Esophagus (tissue), 2 donors: ENCODE measurements around the gene TGM3. TPM values are rescaled to one million over a fixed set of nuclear protein-coding genes. Genes with fewer than 3 reads are reported as not detected.

Source experiments
- H3K27ac ChIP-seq, 2 donors: one replicate each; pipeline ENCODE4 v1.5.1; 2013; ENCODE audit warnings: low read depth in 2 of 2, mild to moderate bottlenecking in 2 of 2, inconsistent platforms in 1 of 2, low read length in 1 of 2, moderate library complexity in 1 of 2
- H3K27me3 ChIP-seq, 2 donors: one replicate each; pipeline ENCODE4 v1.6.1; 2013; ENCODE audit warnings: low read length in 2 of 2, control low read depth in 1 of 2, mild to moderate bottlenecking in 1 of 2; ENCODE audit not compliant: insufficient read depth in 2 of 2, control insufficient read depth in 1 of 2
- H3K36me3 ChIP-seq, 2 donors: one replicate each; pipeline ENCODE4 v1.6.1; 2013; ENCODE audit warnings: low read length in 1 of 2; ENCODE audit not compliant: control insufficient read depth in 2 of 2, insufficient read depth in 2 of 2
- H3K4me1 ChIP-seq, 2 donors: one replicate each; pipeline ENCODE4 v1.6.1; 2013; ENCODE audit warnings: low read length in 1 of 2; ENCODE audit not compliant: control insufficient read depth in 2 of 2, insufficient read depth in 2 of 2
- H3K4me3 ChIP-seq, 2 donors: one replicate each; pipeline ENCODE4 v1.5.1; 2013; ENCODE audit warnings: low read length in 2 of 2, mild to moderate bottlenecking in 2 of 2, low read depth in 1 of 2, moderate library complexity in 1 of 2
- H3K9me3 ChIP-seq, 2 donors: one replicate each; pipeline ENCODE4 v1.6.1; 2013; ENCODE audit warnings: mild to moderate bottlenecking in 2 of 2, low read depth in 1 of 2, low read length in 1 of 2, moderate library complexity in 1 of 2; ENCODE audit not compliant: control insufficient read depth in 2 of 2, insufficient read depth in 1 of 2
- WGBS, 2 donors: extraction: QIAGEN DNeasy Blood & Tissue Kit; methylation state at CpG; one replicate each; pipeline ENCODE4 v1.1.7; 2013; 5-methylcytosine and 5-hydroxymethylcytosine counted together
- polyA plus RNA-seq, 2 donors: library from polyadenylated mRNA; stranded (reverse); fragments of 200-250 nt; gene quantifications; one replicate each; pipeline ENCODE4 v1.2.3, GENCODE V29; 2013
- donor health status: healthy with polysubstance abuse.
- donor health status: Bipolar disorder and iron deficiency.

Gene TGM3
- polyA plus RNA-seq, 2 donors = 1,528 to 2,175 TPM

DNA sequence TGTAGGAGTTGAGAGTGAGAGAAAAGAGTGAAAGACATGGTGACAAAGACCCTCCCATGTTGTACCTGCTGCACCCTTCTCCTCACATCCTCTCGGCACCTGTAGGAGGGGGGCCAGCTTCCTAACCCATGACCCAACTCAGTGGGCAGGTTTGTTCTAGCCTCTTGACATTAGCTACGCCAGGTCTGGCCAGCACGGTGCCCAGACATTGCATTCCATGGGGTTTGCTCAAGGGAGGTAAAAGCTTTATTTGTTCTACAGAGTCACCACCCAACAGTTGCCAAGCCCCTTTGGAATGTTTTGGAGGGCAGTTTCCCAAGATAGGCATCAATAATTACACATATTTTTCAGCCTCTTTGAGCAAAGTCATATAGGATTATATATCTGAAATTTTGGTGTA, 62.2 kb downstream of the TGM3 start:
- Histone ChIP-seq H3K4me3 (no peak overlapping the region), H3K9me3 (peaks cover 3% of the 10 kb centered on the region in 2 donors), H3K4me1 (no peaks in the 10 kb centered on the region), H3K36me3 (no peaks in the 10 kb centered on the region), H3K27me3 (no peaks in the 10 kb centered on the region), H3K27ac (no peak overlapping the region)
- WGBS, 2 donors = 60 to 74% methylated on average over 3 of the region's 3 CpGs

DNA sequence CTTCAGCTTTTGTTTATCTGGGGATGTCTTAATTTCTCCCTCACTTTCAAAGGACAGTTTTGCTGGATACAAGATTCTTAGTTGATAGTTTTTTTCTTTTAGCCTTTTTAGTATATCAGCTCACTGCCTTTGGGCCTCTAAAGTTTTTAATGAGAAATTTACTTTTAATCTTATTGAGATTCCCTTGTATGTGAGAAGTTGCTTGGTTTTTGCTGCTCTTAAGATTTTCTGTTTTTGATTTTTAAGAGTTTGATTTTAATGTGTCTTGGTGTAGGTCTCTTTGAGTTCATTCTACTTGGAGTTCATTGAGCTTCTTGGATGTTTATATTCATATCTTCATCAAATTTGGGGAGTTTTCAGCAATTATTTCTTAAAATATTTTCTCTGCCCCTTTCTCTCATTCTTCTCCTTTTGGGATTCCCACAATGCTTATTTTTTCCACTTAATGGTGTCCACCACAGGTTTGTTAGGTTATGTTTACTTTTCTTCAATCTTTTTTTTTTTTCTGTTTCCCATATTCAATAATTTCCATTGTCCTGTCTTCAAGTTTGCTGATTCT, 65.3 kb downstream of the TGM3 start:
- no peaks in the 10 kb centered on the region for H3K36me3 ChIP-seq
- H3K4me3 ChIP-seq = no peak overlapping the region
- H3K27ac ChIP-seq = no peak overlapping the region
- no peaks in the 10 kb centered on the region for H3K4me1 ChIP-seq
- peaks cover 3% of the 10 kb centered on the region in 2 donors for H3K9me3 ChIP-seq
- no peaks in the 10 kb centered on the region for H3K27me3 ChIP-seq

- no peaks in the 10 kb centered on the region for H3K27me3 ChIP-seq
- H3K27ac ChIP-seq = no peak overlapping the region
- H3K4me1 ChIP-seq = no peaks in the 10 kb centered on the region
- H3K4me3 ChIP-seq = no peak overlapping the region
- WGBS, 2 donors = 75 to 76% methylated on average over 2 of the region's 2 CpGs
- no peaks in the 10 kb centered on the region for H3K36me3 ChIP-seq
- H3K9me3 ChIP-seq = peaks cover 3% of the 10 kb centered on the region in 2 donors
These were observed 67.4 kb downstream of the TGM3 start for GRCh38 chr20:2363187-2363586.

- Histone ChIP-seq H3K4me3 (no peak overlapping the region), H3K27ac (no peak overlapping the region), H3K27me3 (no peaks in the 10 kb centered on the region), H3K36me3 (no peaks in the 10 kb centered on the region), H3K4me1 (no peaks in the 10 kb centered on the region), H3K9me3 (peaks cover 3% of the 10 kb centered on the region in 2 donors)
- 31 to 33% methylated on average over 1 of the region's 1 CpG for WGBS, 2 donors
These were observed 67.8 kb downstream of the TGM3 start for GRCh38 chr20:2363587-2363986.

- 47 to 59% methylated on average over 4 of the region's 4 CpGs for WGBS, 2 donors
- Histone ChIP-seq H3K27me3 (no peaks in the 10 kb centered on the region), H3K27ac (no peak overlapping the region), H3K36me3 (no peaks in the 10 kb centered on the region), H3K4me1 (no peaks in the 10 kb centered on the region), H3K4me3 (no peak overlapping the region), H3K9me3 (peaks cover 3% of the 10 kb centered on the region in 2 donors)
These were observed 68.2 kb downstream of the TGM3 start for GRCh38 chr20:2364044-2364443.

DNA sequence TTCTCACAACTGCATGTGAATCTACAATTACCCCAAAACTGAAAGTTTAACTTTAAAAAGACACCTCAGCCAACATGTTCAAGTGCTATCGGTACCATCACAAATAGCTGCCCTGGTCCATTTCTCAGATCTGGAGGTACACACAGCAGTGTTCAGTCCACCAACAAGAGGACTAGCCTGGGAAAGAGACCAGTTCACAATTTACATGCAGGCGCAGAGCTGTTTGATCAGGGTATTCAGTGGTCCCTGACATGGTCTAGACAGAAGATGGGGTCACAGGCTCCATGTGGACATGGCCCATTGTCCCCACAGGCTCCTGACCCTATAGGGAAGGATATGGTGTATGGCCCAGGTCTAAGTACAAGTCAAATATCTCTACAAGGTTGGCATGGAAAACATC, 69.3 kb downstream of the TGM3 start:
- Histone ChIP-seq H3K27me3 (no peaks in the 10 kb centered on the region), H3K36me3 (no peaks in the 10 kb centered on the region), H3K9me3 (peaks cover 3% of the 10 kb centered on the region in 2 donors), H3K4me3 (no peak overlapping the region), H3K4me1 (no peaks in the 10 kb centered on the region), H3K27ac (no peak overlapping the region)
- WGBS, 2 donors = 89 to 94% methylated on average over 2 of the region's 2 CpGs

- H3K36me3 ChIP-seq = no peaks in the 10 kb centered on the region
- H3K4me1 ChIP-seq = no peaks in the 10 kb centered on the region
- H3K27me3 ChIP-seq = no peaks in the 10 kb centered on the region
- 73 to 82% methylated on average over 3 of the region's 3 CpGs for WGBS, 2 donors
- H3K4me3 ChIP-seq = no peak overlapping the region
- H3K9me3 ChIP-seq = peaks cover 3% of the 10 kb centered on the region in 2 donors
- no peak overlapping the region for H3K27ac ChIP-seq
These were observed 69.9 kb downstream of the TGM3 start for GRCh38 chr20:2365666-2366065.

GRCh38 chr20:2368621-2369020, 72.8 kb downstream of the TGM3 start:
- Histone ChIP-seq H3K4me3 (no peak overlapping the region), H3K4me1 (peaks cover 2 to 5% of the 10 kb centered on the region in 2 donors), H3K27ac (no peak overlapping the region), H3K9me3 (no peaks in the 10 kb centered on the region), H3K36me3 (no peaks in the 10 kb centered on the region), H3K27me3 (no peaks in the 10 kb centered on the region)
- WGBS, 2 donors = 30 to 53% methylated on average over 1 of the region's 1 CpG

- Histone ChIP-seq H3K27ac (peak overlapping the region in 1 of 2 donors; percentile 78), H3K27me3 (no peaks in the 10 kb centered on the region), H3K4me1 (peaks cover 2 to 8% of the 10 kb centered on the region in 2 donors), H3K4me3 (no peak overlapping the region), H3K9me3 (no peaks in the 10 kb centered on the region), H3K36me3 (no peaks in the 10 kb centered on the region)
These were observed 77.3 kb downstream of the TGM3 start for GRCh38 chr20:2373098-2373497.

DNA sequence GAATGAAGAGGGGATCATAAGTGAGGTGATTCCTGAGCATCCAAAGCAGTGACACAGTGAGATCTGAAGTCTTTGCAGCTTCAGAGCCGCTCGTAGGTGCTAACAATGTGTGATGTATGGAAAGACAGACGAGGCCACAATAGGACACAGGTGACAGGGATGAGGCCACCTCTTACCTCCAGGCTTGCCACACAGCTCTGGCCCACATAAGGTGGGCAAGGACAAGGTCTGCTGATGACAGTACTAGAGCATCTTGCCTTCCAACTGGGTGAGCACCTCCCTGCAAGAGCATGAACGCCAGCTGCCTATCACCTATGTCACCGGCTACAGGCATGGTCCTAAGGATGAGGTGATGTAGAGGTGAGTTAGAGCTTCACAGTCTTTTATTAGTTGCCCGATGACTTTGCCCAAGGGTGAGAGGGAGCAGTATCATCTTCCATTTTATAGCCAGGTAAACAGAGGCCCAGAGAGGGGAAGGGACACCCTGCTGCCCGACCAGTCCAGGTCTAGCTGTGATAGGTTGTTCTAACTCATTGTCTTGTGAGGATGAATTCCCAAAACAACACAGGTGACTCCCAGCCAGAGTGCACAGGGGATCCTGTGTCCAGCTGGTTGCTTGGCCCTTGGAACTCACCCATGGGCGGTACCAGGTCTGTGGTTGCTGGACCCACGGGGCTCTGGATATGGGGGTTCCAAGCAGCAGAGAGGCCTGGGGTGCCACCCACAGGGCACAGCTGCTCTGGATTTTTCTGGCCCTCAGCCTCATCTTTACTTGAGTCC, 78.7 kb downstream of the TGM3 start:
- H3K4me3 ChIP-seq = no peak overlapping the region
- WGBS, 2 donors = 74 to 85% methylated on average over 9 of the region's 9 CpGs
- no peaks in the 10 kb centered on the region for H3K9me3 ChIP-seq
- H3K4me1 ChIP-seq = peaks cover 2 to 8% of the 10 kb centered on the region in 2 donors
- peak overlapping the region in 1 of 2 donors; percentile 51 for H3K27ac ChIP-seq
- H3K27me3 ChIP-seq = no peaks in the 10 kb centered on the region
- no peaks in the 10 kb centered on the region for H3K36me3 ChIP-seq
